K562 (cell line): ENCODE results near the gene CXCR6.

Experiments
- CHD1 ChIP-seq: fragments of 200-600 bp; sonication (generic); IDR thresholded peaks from one replicate; pipeline ENCODE4 v1.6.1; 2012; ENCODE audit warnings: mild to moderate bottlenecking, moderate library complexity, low read length, inconsistent platforms
- CTCF ChIP-seq, 3 experiments: IDR thresholded peaks in 2 of 3; conservative IDR thresholded peaks in 1 of 3; 2 replicates each; pipeline ENCODE4 v1.5.1; 2011 to 2012; ENCODE audit warnings: low read length in 3 of 3, mild to moderate bottlenecking in 3 of 3, control low read depth in 2 of 3, improper control_type of control experiment in 1 of 3, inconsistent platforms in 1 of 3, low read depth in 1 of 3, mixed read lengths in 1 of 3, moderate library complexity in 1 of 3; ENCODE audit not compliant: insufficient read depth in 2 of 3
- FOXK1 ChIP-seq: sonication (generic); formaldehyde crosslinking; IDR thresholded peaks from 2 replicates; pipeline ENCODE4 v1.8.0; 2022; ENCODE audit warnings: missing genetic modification reagents, mild to moderate bottlenecking, borderline replicate concordance
- JUN ChIP-seq, 2 experiments: sonication (generic) in 1 of 2; formaldehyde crosslinking in 1 of 2; IDR thresholded peaks; 2 replicates each; pipeline versions ENCODE4 v1.6.1 to v1.8.0; 2012 to 2022; ENCODE audit warnings: borderline replicate concordance in 2 of 2, mild to moderate bottlenecking in 2 of 2, improper control_type of control experiment in 1 of 2, low read depth in 1 of 2, low read length in 1 of 2, missing genetic modification reagents in 1 of 2
- KDM5B ChIP-seq: fragments of 200-600 bp; sonication (generic); IDR thresholded peaks from 2 replicates; pipeline ENCODE4 v1.6.1; 2012; ENCODE audit warnings: low read depth, mild to moderate bottlenecking, moderate library complexity, low read length, control low read depth, inconsistent platforms; ENCODE audit not compliant: insufficient replicate concordance
- MAFK ChIP-seq: IDR thresholded peaks from 2 replicates; pipeline ENCODE4 v1.6.1; 2011; ENCODE audit warnings: low read length, improper control_type of control experiment
- POLR2AphosphoS5 ChIP-seq: IDR thresholded peaks from 2 replicates; pipeline ENCODE4 v1.6.1; 2011; ENCODE audit warnings: mild to moderate bottlenecking, low read depth, low read length, moderate library complexity; ENCODE audit not compliant: control insufficient read depth, insufficient read depth
- RAD21 ChIP-seq, 2 experiments: fragments of 250-450 bp in 1 of 2; fragments of 450-650 bp in 1 of 2; sonication (Bioruptor Pico) in 1 of 2; formaldehyde crosslinking in 1 of 2; IDR thresholded peaks in 1 of 2; conservative IDR thresholded peaks in 1 of 2; 2 replicates each; pipeline versions ENCODE4 v1.4.0 to v1.8.0; 2020 to 2022; ENCODE audit warnings: mild to moderate bottlenecking in 2 of 2, moderate library complexity in 1 of 2
- SIN3B ChIP-seq: fragments of 450-650 bp; IDR thresholded peaks from 2 replicates; pipeline ENCODE4 v1.6.1; 2017; ENCODE audit warnings: low read depth, mild to moderate bottlenecking, moderate library complexity
- SMARCC2 ChIP-seq: fragments of 450-650 bp; IDR thresholded peaks from 2 replicates; pipeline ENCODE4 v1.6.1; 2017; ENCODE audit warnings: antibody characterized with exemption, moderate library complexity, mild to moderate bottlenecking, low read depth
- SOX6 ChIP-seq: fragments of 450-650 bp; IDR thresholded peaks from 2 replicates; pipeline ENCODE4 v1.6.1; 2014; ENCODE audit warnings: mild to moderate bottlenecking
- TRIM28 ChIP-seq: fragments of 450-650 bp; IDR thresholded peaks from 2 replicates; pipeline ENCODE4 v1.6.1; 2017
- USF1 ChIP-seq: sonication (generic); formaldehyde crosslinking; IDR thresholded peaks from 2 replicates; pipeline ENCODE4 v1.9.0; 2022; ENCODE audit warnings: mild to moderate bottlenecking, missing genetic modification reagents
- ZNF316 ChIP-seq: fragments of 450-650 bp; IDR thresholded peaks from 2 replicates; pipeline ENCODE4 v1.6.1; 2016

DNA sequence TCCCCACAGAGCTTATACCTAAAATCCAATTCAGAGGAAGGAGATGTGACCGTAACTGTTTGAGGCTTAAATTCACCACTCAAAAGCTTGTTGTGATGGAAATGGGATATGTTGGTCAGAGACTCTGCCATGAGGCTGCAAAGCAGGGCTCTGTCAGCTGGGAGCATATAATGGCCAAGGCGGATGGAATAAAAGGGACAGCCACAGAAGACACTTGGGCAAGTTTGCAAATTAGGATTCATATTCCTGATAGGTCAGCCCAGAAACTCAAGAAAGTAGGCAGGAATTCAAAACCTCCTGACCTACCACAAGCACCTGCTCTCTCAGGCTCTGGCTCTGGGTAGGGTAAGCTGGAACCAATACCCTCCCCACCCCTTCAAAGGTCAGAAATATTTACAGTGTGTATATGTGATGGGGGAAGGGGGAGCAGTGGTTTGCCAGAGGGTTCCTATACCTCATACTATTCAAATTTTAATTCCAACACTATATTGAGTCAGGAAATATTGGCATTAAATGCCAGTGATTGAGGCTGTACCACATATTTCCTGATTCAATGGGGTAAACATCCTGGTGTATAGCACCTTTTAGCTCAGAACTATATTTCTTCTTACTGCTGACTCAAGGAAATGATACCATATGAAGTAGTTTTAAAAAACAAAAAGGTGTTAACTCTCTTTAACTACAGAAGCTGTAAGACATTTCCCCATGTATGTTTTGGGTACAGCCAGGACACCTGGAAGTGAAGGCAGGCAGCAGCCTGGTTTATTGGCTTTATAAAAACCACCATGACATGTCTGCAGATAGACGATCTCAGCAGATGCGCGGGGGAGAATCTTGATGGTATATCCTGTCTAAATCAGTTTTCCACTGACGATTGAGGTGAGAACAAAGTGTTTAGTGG is 33.2 kb downstream of the CXCR6 start:
- TF ChIP-seq CHD1 (no peak), CTCF (IDR thresholded peaks at IDR 0.05 in 2 of 3, conservative IDR thresholded peaks at IDR 0.05 in 1 of 3; ENCODE audit: insufficient read depth in 2 of 3, low read depth in 1 of 3, low read length in 3 of 3) (no peak), POLR2AphosphoS5 (no peak), MAFK (no peak), USF1 (CRISPR knock-in tag) (no peak), RAD21 (CRISPR knock-in tag; conservative IDR thresholded peaks at IDR 0.05 in 1 of 2, IDR thresholded peaks at IDR 0.05 in 1 of 2) (no peak), KDM5B (no peak), SOX6 (no peak), FOXK1 (CRISPR knock-in tag) (no peak), TRIM28 (no peak), SIN3B (no peak), ZNF316 (peak; percentile 45; the same call in 1 of the 2 replicates), JUN (IDR thresholded peaks at IDR 0.05; ENCODE audit: borderline replicate concordance, low read depth, low read length) (no peak), JUN (CRISPR knock-in tag; IDR thresholded peaks at IDR 0.05; ENCODE audit: borderline replicate concordance) (no peak), SMARCC2 (no peak)
